Adrenal gland (tissue), 5 donors: ENCODE data around the gene GTF2E1.

Source experiments
- POLR2A ChIP-seq, 2 donors: fragments of 450-650 bp; IDR thresholded peaks; one replicate each; pipeline ENCODE4 v1.6.1; 2017; ENCODE audit warnings: antibody characterized with exemption in 2 of 2, mild to moderate bottlenecking in 2 of 2, moderate library complexity in 1 of 2
- TF ChIP-seq, protein P1 (sequence below), 6 experiments: fragments of 450-650 bp in 4 of 6; fragments of 200-600 bp in 2 of 6; sonication (generic) in 1 of 6; IDR thresholded peaks; 1 replicate in 5 of 6; 2 replicates in 1 of 6; pipeline versions ENCODE4 v1.5.1 to v1.8.0; 2016 to 2021; ENCODE audit warnings: antibody characterized with exemption in 6 of 6, mild to moderate bottlenecking in 2 of 6, moderate library complexity in 1 of 6
- donor health status: DM: no; HTN: no; CAD: no.

DNA sequence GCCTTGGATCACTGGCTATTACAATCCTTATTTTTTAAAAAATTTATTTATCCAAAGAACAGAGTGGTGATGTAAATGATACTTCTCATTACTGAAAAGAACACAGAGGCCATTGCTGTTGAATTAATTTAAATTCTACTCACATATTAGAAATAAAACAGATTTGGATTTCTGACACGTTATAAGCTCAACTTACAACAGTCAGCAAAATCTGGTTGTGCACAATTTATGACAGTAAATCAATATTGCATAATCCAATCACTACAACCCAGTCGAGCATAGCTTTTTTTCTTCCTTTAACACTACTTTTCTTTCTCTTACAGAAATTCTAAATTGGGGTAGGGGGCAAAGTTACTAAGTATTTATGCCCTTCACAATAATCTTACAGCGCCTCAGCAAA, 43.2 kb upstream of the GTF2E1 start:
- TF ChIP-seq, protein P1, sequence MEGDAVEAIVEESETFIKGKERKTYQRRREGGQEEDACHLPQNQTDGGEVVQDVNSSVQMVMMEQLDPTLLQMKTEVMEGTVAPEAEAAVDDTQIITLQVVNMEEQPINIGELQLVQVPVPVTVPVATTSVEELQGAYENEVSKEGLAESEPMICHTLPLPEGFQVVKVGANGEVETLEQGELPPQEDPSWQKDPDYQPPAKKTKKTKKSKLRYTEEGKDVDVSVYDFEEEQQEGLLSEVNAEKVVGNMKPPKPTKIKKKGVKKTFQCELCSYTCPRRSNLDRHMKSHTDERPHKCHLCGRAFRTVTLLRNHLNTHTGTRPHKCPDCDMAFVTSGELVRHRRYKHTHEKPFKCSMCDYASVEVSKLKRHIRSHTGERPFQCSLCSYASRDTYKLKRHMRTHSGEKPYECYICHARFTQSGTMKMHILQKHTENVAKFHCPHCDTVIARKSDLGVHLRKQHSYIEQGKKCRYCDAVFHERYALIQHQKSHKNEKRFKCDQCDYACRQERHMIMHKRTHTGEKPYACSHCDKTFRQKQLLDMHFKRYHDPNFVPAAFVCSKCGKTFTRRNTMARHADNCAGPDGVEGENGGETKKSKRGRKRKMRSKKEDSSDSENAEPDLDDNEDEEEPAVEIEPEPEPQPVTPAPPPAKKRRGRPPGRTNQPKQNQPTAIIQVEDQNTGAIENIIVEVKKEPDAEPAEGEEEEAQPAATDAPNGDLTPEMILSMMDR (IDR thresholded peaks at IDR 0.05): no peak
- TF ChIP-seq POLR2A (IDR thresholded peaks at IDR 0.05): no peak
